ENCODE results near the gene NHSL2.

- TF ChIP-seq CTCF (IDR thresholded peaks at IDR 0.05) (no peak), ZFX (IDR thresholded peaks at IDR 0.05; ENCODE audit: borderline replicate concordance) (no peak)
Observed at GRCh38 chrX:71910643-71910985, at the start of gene NHSL2.

Measured in 22Rv1 (cell line).